HPDE6-E6E7 (cell line): ENCODE results near the gene DSP.

Experiments used
- DNase-seq: peaks from one replicate; pipeline ENCODE4 v3.0.0; 2011; ENCODE audit warnings: missing footprints; ENCODE audit errors: extremely low spot score

The DSP gene

GRCh38 chr6:7537565-7538174 lies 3.8 kb upstream of the DSP start:
- no peak for DNase-seq

GRCh38 chr6:7538484-7538883 lies 3.0 kb upstream of the DSP start:
- DNase-seq: no peak

GRCh38 chr6:7540595-7540994 lies 876 bp upstream of the DSP start:
- DNase-seq: no peak

- no peak for DNase-seq
Observed at GRCh38 chr6:7542065-7542873, 798 bp downstream of the DSP start.

- DNase-seq: no peak
Observed at GRCh38 chr6:7542874-7543624, 1.6 kb downstream of the DSP start.

- no peak for DNase-seq
Observed at GRCh38 chr6:7543789-7544424, 2.4 kb downstream of the DSP start.

GRCh38 chr6:7544597-7544996 lies 3.1 kb downstream of the DSP start:
- no peak for DNase-seq

GRCh38 chr6:7545316-7546019 lies 4.0 kb downstream of the DSP start:
- no peak for DNase-seq

GRCh38 chr6:7546020-7546369 lies 4.5 kb downstream of the DSP start:
- DNase-seq: no peak

- DNase-seq: no peak
Observed at GRCh38 chr6:7546383-7546782, 4.9 kb downstream of the DSP start.

GRCh38 chr6:7546896-7547295 lies 5.4 kb downstream of the DSP start:
- DNase-seq: no peak

GRCh38 chr6:7547315-7547714 lies 5.8 kb downstream of the DSP start:
- DNase-seq: no peak

- no peak for DNase-seq
Observed at GRCh38 chr6:7550433-7550801, 8.9 kb downstream of the DSP start.

GRCh38 chr6:7554533-7555275 lies 13.2 kb downstream of the DSP start:
- DNase-seq: no peak

- no peak for DNase-seq
Observed at GRCh38 chr6:7555671-7556070, 14.2 kb downstream of the DSP start.

- no peak for DNase-seq
Observed at GRCh38 chr6:7556394-7557106, 15.1 kb downstream of the DSP start.

GRCh38 chr6:7557652-7558051 lies 16.2 kb downstream of the DSP start:
- no peak for DNase-seq

- DNase-seq: no peak
Observed at GRCh38 chr6:7558781-7559180, 17.3 kb downstream of the DSP start.

- DNase-seq: no peak
Observed at GRCh38 chr6:7559196-7559595, 17.7 kb downstream of the DSP start.

- no peak for DNase-seq
Observed at GRCh38 chr6:7559651-7560385, 18.3 kb downstream of the DSP start.
